GM18520 (cell line): ENCODE measurements around the gene CACNB2.

Experiments
- ATAC-seq: cut with Tn5 transposase; IDR thresholded peaks from one replicate; pipeline ENCODE4 v1.9.1; 2021; ENCODE audit not compliant: unreplicated experiment

CACNB2 gene

DNA sequence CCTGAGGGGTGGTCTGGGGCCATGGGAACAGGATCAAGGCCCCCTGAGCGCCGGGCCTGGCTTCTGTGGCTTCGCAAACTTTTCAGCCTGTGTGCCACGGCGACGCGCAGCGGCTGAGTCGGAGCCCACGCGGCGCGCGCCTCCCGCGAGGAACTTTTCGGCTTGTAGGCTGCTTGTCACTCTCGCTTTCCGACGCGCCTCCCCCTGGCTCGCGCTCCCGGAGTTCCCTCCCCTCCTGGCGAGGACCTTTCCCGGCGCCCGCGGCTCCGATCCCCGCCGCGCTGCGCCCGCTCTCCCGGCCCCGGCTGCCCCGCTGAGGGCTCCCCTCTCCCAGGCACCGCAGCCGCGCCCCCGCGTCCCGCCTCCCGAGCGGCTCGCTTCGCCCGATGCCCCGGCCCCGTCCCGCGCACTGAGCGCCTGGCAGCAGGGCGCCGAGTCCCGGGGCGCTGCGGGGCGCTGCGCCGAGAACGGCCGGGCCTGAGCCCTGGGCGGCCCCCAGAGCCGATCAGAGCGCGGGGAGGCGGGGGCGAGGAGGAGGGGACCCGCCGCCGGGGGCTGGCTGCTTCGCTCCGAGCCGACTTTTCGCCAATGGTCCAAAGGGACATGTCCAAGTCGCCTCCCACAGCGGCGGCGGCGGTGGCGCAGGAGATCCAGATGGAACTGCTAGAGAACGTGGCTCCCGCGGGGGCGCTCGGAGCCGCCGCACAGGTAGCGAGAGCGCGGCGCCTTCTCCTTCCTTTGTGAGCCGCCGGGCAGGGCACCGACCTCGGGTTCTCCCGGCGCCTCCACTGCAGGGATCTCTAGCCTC is at the start of gene CACNB2:
Gene CACNB2 (plus strand): TSS at position 276 of the 808 bp plus-strand sequence.
- ATAC-seq: no peak

DNA sequence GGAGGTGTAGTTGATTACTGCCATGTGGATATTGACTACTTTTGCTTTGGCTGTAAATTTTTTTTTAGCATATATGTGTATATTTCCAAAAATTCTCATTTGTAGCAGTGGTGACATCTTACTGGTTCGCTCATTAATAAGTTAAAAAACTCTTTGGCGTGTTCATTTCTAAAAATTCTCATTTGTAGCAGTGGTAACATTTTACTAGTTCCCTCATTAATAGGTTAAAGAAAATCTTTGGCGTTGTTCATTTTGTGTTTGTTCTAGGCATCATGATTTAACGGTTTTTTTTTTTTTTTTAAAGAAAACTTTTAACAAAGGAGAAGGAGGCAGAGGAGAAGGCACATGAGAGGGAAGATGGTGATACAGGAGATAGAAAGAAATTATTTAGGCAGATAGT is 45.9 kb upstream of the CACNB2 start:
- no peak for ATAC-seq

- ATAC-seq: no peak
Observed at GRCh38 chr10:18094793-18095192, 45.4 kb upstream of the CACNB2 start.

DNA sequence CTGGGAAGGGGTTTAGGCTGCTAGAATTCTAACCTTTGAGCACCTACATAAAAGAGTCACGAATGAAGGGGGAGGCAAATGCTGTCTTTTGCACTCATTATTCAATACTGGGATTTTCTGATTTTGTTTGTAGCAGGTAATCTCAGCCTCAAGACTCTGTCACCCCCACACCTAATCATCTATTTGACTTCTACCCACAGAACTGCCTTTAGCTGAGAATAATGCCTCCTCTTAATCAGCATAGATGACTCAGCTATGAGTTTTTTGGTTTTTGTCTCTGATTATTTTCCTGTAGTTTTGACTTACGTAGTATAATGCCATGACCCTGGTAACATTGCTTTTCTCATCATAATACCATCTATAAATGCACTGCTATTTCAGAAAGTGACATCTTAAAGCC is 42.7 kb upstream of the CACNB2 start:
- no peak for ATAC-seq

DNA sequence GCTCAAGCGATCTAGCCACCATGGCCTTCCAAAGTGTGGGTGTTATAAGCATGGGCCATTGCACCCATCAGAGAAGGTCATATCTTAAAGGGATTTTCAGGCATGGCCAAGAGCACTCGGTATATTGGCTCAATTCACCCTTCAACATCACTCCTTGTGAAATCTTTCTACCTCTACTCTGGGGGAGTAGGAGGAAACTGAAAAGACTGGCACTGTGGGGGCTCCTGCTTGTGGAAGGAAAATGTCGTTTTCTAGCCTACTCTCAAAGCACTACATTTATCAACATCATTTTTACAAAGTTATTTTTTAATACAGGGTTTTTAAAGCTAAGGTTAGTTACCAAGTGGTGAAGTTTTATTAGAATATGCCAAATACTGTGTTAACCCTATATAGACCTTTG is 42.0 kb upstream of the CACNB2 start:
- ATAC-seq: no peak

DNA sequence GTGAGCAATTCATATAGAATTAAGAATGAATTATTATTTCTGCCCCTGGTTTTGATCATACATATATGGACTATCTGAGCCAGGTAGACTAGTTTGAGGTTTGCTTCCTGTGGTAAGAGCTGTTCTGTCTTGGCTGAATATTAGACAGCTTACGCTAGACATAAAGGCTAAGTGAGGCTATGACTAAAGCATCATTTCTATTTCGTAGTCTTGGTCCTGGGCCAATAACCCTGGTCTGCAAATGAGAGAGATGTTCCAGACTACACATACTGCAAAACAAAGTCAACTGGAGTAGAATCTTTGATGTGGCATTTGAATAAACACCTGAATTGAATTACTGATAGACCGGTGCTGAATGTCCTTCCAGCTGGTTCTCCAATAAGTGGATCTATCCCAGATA is 40.8 kb upstream of the CACNB2 start:
- ATAC-seq: no peak

GRCh38 chr10:18100669-18101068 is 39.6 kb upstream of the CACNB2 start:
- no peak for ATAC-seq

GRCh38 chr10:18102404-18102803 is 37.8 kb upstream of the CACNB2 start:
- no peak for ATAC-seq

- no peak for ATAC-seq
Observed at GRCh38 chr10:18104223-18104872, 35.9 kb upstream of the CACNB2 start.

GRCh38 chr10:18109341-18109870 is 30.8 kb upstream of the CACNB2 start:
- no peak for ATAC-seq

GRCh38 chr10:18113881-18114280 is 26.3 kb upstream of the CACNB2 start:
- ATAC-seq: no peak

DNA sequence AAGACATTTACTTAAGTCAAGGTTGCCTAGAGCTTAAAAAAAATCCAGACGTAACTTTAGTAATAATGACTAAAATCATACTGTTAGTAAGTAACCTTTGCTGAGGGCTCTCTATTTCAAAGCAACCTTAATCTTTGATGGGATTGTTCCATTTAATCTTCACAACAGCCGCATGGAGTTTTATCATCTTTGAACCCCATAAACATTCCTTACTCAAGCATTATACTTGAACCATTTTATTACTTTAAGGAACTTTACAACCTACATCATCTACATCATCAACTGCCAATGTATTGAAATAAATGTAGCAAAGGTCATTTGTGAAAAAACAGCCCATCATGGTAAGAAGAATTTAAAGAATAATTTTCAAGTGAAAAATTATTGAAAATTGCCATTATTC is 22.9 kb upstream of the CACNB2 start:
- no peak for ATAC-seq

DNA sequence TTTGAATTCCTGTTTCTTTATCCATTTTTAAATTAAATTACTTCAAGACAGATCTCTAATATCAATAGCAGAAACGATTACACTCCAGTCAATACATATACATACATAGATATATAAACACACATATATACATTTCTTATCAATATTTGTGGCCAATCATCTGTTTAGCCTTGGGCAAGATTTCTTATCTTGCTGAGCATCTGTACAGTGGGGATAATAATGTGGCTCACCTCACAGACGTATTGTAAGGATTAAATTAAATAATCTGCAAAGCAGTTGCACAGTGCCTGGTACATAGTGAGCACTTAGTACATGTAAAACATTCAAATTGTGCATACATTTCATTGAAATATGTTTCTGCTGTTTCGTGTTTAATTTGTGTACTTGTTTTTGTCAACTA is 17.5 kb upstream of the CACNB2 start:
- no peak for ATAC-seq

- no peak for ATAC-seq
Observed at GRCh38 chr10:18133046-18133445, 7.2 kb upstream of the CACNB2 start.

GRCh38 chr10:18134509-18134908 is 5.7 kb upstream of the CACNB2 start:
- ATAC-seq: no peak

GRCh38 chr10:18134921-18135320 is 5.3 kb upstream of the CACNB2 start:
- no peak for ATAC-seq

DNA sequence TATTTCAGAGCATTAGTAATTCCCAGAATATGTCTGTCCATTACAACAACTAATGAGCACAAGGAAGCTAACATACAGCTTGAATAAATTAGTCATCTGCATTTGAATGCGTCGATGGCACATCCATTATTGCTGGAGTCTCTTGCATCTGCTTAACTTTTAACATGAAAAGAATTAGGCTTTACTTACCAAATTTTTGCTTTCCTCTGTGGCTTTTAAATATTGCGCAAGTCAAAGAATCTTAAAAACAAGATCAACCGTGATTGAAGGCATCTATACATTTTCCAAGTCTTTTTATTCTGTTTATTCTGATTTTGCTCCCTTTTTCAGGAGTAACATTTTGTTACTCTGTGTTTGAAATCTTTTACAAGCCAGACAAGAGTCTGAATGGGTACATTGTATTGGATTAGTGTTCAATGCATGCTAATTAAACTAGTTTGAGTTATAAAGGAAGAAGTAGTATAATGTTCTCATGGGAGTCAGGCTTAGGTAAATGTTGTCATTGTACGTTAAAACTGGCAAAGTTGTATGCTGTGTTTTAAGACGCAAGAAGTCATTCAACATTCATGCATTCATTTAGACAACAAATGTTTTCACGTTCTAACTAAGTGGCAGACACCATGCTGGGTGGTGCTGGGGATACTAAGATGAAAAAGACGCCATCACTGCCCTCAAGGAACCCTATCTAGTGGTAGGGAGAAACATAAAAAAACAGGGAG is 4.0 kb upstream of the CACNB2 start:
- no peak for ATAC-seq

DNA sequence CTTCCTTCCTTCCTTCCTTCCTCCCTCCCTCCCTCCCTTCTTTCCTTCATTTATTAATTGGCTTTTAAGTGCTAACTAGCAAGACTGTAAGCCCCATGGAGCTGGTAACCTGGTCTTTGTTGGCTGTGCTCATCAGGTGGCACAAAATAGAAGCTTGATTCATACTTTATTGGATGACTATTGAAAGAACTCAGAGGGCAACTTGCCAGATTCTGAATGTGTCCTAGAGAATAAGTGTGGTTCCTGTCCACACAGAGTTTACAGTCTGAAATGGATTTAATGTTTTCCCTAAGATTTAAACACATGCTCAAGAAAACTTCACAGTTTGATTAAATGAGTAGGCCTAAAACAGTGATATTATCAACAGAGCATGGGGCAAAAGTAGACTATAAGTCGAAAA is 3.1 kb upstream of the CACNB2 start:
- ATAC-seq: no peak

DNA sequence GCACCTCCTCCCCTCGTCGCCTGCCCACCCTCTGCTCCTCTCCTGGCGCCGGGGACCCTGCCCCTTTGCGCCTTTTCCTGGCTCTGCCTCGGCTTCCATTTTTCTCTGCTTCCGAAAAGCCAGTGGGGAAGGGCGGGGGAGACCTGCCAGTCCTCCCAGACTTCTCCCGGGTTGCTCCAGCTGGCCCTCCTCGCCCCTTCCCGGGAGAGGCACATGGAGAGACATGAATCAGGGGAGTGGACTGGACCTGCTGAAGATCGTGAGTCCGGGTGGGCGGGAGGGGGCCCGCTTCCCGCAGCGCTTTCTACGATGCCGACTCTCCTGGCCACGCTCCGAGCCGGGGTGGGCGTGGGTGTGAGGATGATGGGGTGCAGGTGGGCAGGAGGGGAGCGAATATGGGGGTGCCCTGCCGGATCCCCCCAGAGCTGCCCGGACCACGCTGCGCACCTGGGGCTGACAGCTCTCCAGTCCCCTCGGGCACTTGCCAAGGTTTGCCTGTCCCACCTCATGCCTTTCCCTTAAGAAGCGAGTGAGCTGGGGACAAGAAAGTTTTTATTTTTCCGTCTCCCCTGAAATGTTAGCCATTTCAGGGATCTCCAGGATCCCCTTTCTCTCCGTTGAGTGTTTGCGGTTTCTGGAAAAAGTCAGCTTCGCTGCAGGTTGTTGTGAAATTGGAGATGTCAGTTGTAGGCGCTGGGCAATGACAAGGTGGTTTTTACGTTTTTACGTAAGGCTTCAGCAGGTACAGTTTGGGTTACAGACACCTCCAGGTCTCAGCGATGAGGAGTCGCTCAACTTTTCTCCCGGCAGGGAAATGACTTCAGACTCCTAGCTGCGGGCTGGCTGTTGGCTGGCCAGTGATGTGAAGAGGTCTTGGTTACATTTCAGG is 977 bp downstream of the CACNB2 start:
- no peak for ATAC-seq

DNA sequence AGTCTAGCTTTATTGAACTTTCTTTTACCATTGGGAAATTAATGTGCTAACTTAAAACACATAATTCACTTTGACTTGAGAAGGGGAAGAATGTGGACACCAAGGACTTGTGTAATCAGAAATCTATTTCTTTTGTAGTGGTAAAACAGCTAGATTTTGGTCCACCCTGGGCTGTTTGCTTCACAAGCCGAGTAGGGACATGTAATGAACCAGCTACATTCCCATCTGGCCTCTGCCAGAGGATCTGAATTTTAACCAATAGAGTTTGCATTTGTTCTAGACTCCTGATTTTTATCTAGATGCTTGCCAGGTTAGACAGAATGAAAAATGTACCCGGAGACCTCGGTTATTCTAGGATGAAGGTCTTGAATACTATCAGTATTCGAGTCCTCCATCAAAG is 1.9 kb downstream of the CACNB2 start:
- ATAC-seq: no peak

DNA sequence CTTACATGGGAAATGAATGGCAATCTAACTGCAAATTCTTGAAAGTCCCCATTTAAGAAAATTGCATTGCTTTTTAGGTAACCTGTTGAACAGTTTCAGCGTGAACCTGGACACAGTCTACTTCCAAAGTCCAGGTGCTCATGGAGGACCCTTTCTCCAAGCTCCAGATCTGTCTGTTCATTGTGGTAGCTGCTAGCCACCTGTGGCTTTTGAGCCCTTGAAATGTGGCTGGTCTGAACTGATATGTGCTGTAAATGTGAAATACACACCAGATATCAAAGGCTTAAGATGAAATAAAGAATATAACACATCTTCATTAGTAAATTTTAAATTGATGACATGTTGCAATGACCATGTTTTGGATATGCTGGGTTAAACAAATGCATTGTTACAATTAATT is 4.2 kb downstream of the CACNB2 start:
- no peak for ATAC-seq
